Measurements from ENCODE around the gene RAD51AP1.

RAD51AP1 gene

DNA sequence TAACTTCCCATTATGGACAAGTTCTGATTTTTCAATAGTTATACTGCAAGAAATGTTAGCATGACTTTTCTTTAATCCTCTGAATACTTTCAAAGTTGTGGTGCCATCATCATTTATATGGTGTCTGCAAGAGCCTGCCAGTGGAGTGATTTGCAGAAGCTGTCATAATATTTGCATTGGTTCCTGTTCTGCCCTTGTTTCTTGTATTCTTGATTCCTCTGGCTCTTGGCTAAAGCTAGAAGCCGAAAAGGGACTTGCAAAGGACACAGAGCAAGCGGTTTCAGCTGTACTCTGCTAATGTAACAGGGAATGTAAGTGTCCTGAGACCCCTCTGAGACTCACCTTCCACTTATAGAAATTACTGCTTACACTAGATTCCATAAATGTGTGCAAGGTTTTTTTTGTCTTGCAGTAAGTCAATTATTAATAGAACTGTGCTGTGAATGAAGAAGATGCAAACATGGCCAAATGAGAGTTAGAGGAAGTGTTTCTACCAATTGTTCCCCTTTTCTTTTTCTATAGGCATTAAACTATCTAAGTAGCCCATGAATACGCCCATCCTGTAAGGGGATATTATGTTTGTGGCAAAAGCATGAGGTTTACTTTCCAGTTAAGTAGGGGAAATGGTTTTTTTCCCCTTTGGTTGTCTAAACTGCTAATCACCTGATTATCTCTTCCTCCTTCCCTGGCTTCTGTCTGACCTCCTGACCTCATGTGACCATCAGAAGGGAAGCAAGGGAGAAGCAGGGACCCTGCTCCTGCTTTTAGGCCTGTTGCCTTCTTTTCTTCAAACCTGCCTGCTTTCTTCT is 28.6 kb downstream of the RAD51AP1 start:
- Histone ChIP-seq H3K9me3 (ENCODE audit: control insufficient read depth, low read length) (no peaks in the 10 kb centered on the region), H3K4me3 (ENCODE audit: extremely low read depth, insufficient read depth, low read length, poor library complexity, severe bottlenecking) (no peak overlapping the region), H3K4me1 (ENCODE audit: control insufficient read depth, insufficient read depth, low read length, poor library complexity, severe bottlenecking) (no peaks in the 10 kb centered on the region), H3K36me3 (ENCODE audit: control insufficient read depth, insufficient read depth, low read length) (no peaks in the 10 kb centered on the region), H3K27ac (ENCODE audit: low read depth, low read length, severe bottlenecking) (no peak overlapping the region)
- WGBS, 2 experiments (ENCODE audit: insufficient coverage in 2 of 2), result 100% methylated on average over 1 of the region's 3 CpGs; no CpG with 5 or more reads in 1 of the 2 experiments

GRCh38 chr12:4569261-4569660 is 30.6 kb downstream of the RAD51AP1 start:
- H3K36me3 ChIP-seq (ENCODE audit: control insufficient read depth, insufficient read depth, low read length), result no peaks in the 10 kb centered on the region
- H3K4me1 ChIP-seq (ENCODE audit: control insufficient read depth, insufficient read depth, low read length, poor library complexity, severe bottlenecking), result no peaks in the 10 kb centered on the region
- 100% methylated on average over 2 of the region's 4 CpGs; no CpG with 5 or more reads in 1 of the 2 experiments for WGBS, 2 experiments (ENCODE audit: insufficient coverage in 2 of 2)
- H3K27ac ChIP-seq (ENCODE audit: low read depth, low read length, severe bottlenecking), result no peak overlapping the region
- H3K4me3 ChIP-seq (ENCODE audit: extremely low read depth, insufficient read depth, low read length, poor library complexity, severe bottlenecking), result no peak overlapping the region
- H3K9me3 ChIP-seq (ENCODE audit: control insufficient read depth, low read length), result no peaks in the 10 kb centered on the region

GRCh38 chr12:4572680-4573079 is 34.0 kb downstream of the RAD51AP1 start:
- 67% methylated on average over 1 of the region's 7 CpGs for WGBS, 2 experiments (ENCODE audit: insufficient coverage in 2 of 2)
- H3K36me3 ChIP-seq (ENCODE audit: control insufficient read depth, insufficient read depth, low read length), result no peaks in the 10 kb centered on the region
- H3K4me3 ChIP-seq (ENCODE audit: extremely low read depth, insufficient read depth, low read length, poor library complexity, severe bottlenecking), result no peak overlapping the region
- no peaks in the 10 kb centered on the region for H3K4me1 ChIP-seq (ENCODE audit: control insufficient read depth, insufficient read depth, low read length, poor library complexity, severe bottlenecking)
- peak overlapping the region; percentile 41 for H3K27ac ChIP-seq (ENCODE audit: low read depth, low read length, severe bottlenecking)
- no peaks in the 10 kb centered on the region for H3K9me3 ChIP-seq (ENCODE audit: control insufficient read depth, low read length)

DNA sequence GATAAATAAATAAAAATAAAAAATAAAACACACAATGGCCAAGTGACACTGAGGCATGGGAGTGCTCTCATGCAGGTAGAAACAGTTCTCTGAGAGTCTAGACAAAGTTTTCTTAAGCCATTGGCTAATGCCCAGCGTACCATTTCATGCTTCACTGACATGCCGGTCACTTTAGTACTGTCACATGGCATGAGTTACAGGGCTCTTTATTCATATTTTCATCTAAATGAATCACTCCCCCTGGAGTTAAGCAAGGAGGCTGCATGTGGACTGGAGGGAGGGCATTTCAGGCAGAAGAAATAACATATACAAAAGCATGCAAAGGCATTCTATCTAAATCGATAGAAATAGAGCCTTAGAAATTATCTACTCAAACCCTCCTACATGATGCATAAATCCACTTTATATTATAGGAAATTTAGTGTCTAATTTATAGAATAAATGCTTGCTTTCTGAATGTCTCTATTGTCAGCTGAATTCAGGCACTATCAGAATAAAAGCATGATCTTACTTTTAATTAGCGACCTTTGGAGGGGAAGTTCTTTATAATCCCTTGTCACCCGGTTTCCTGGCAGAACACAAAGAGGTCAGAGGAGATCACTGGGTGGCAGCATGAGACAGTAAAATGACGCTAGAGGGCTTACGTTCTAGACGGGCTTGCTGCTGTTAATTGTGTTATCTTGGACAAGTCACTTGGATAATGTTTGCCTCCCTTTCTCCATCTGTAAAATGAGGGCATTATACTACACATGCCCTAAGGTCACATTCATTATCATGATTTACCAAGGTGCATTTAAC is 40.8 kb downstream of the RAD51AP1 start:
- H3K4me1 ChIP-seq (ENCODE audit: control insufficient read depth, insufficient read depth, low read length, poor library complexity, severe bottlenecking), result no peaks in the 10 kb centered on the region
- no peaks in the 10 kb centered on the region for H3K9me3 ChIP-seq (ENCODE audit: control insufficient read depth, low read length)
- no peaks in the 10 kb centered on the region for H3K36me3 ChIP-seq (ENCODE audit: control insufficient read depth, insufficient read depth, low read length)
- H3K4me3 ChIP-seq (ENCODE audit: extremely low read depth, insufficient read depth, low read length, poor library complexity, severe bottlenecking), result no peak overlapping the region
- WGBS, 2 experiments (ENCODE audit: insufficient coverage in 2 of 2), result 72 to 88% methylated on average over 2 to 4 of the region's 8 CpGs
- H3K27ac ChIP-seq (ENCODE audit: low read depth, low read length, severe bottlenecking), result no peak overlapping the region

- Histone ChIP-seq H3K36me3 (ENCODE audit: control insufficient read depth, insufficient read depth, low read length) (no peaks in the 10 kb centered on the region), H3K4me3 (ENCODE audit: extremely low read depth, insufficient read depth, low read length, poor library complexity, severe bottlenecking) (no peak overlapping the region), H3K27ac (ENCODE audit: low read depth, low read length, severe bottlenecking) (no peak overlapping the region), H3K4me1 (ENCODE audit: control insufficient read depth, insufficient read depth, low read length, poor library complexity, severe bottlenecking) (no peaks in the 10 kb centered on the region), H3K9me3 (ENCODE audit: control insufficient read depth, low read length) (no peaks in the 10 kb centered on the region)
- WGBS, 2 experiments (ENCODE audit: insufficient coverage in 2 of 2), result 81 to 100% methylated on average over 1 to 3 of the region's 3 CpGs
Measured at GRCh38 chr12:4580281-4580688, 41.6 kb downstream of the RAD51AP1 start.

DNA sequence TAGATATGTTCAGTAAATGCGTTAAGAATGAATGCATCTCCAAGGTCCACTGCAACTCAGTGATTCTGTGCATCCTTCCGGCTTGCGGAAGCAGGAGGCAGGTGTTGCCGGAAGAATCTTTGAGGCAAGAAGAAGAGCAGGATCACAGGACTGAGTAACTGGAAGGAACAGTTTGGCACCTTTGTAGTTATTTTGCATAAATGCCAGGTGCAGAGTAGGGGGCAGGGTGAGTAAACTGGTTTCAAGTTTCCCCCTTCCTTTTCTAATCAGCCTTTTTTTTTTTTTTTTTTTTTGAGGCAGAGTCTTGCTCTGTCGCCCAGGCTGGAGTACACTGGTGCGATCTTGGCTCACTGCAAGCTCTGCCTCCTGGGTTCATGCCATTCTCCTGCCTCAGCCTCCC is 45.6 kb downstream of the RAD51AP1 start:
- no peaks in the 10 kb centered on the region for H3K4me1 ChIP-seq (ENCODE audit: control insufficient read depth, insufficient read depth, low read length, poor library complexity, severe bottlenecking)
- WGBS, 2 experiments (ENCODE audit: insufficient coverage in 2 of 2), result 92 to 96% methylated on average over 4 of the region's 6 CpGs
- no peak overlapping the region for H3K27ac ChIP-seq (ENCODE audit: low read depth, low read length, severe bottlenecking)
- H3K9me3 ChIP-seq (ENCODE audit: control insufficient read depth, low read length), result no peaks in the 10 kb centered on the region
- H3K36me3 ChIP-seq (ENCODE audit: control insufficient read depth, insufficient read depth, low read length), result no peaks in the 10 kb centered on the region
- H3K4me3 ChIP-seq (ENCODE audit: extremely low read depth, insufficient read depth, low read length, poor library complexity, severe bottlenecking), result no peak overlapping the region

- Histone ChIP-seq H3K4me3 (ENCODE audit: extremely low read depth, insufficient read depth, low read length, poor library complexity, severe bottlenecking) (no peak overlapping the region), H3K9me3 (ENCODE audit: control insufficient read depth, low read length) (no peaks in the 10 kb centered on the region), H3K36me3 (ENCODE audit: control insufficient read depth, insufficient read depth, low read length) (no peaks in the 10 kb centered on the region), H3K27ac (ENCODE audit: low read depth, low read length, severe bottlenecking) (no peak overlapping the region), H3K4me1 (ENCODE audit: control insufficient read depth, insufficient read depth, low read length, poor library complexity, severe bottlenecking) (no peaks in the 10 kb centered on the region)
- 85 to 87% methylated on average over 6 to 7 of the region's 7 CpGs for WGBS, 2 experiments (ENCODE audit: insufficient coverage in 2 of 2)
Measured at GRCh38 chr12:4584896-4585295, 46.2 kb downstream of the RAD51AP1 start.

DNA sequence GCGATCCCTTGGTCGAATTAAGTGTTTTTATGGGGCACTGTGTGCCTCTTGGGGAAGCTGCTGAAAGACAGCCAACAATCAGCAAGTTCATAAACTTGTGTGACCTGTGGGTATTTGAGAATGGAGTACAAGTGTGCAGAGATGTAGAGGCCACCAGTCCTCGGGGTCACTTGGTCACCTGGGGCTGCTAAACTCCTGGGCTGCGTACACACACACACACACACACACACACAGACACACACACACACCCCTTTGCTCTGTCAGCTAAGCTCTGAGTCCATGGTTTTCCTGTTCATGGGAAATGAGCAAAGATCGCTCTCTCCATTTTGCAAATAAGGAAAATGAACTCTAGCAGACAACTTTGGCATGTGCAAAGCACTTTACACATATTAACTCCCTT is 47.8 kb downstream of the RAD51AP1 start:
- Histone ChIP-seq H3K36me3 (ENCODE audit: control insufficient read depth, insufficient read depth, low read length) (no peaks in the 10 kb centered on the region), H3K9me3 (ENCODE audit: control insufficient read depth, low read length) (no peaks in the 10 kb centered on the region), H3K27ac (ENCODE audit: low read depth, low read length, severe bottlenecking) (no peak overlapping the region), H3K4me3 (ENCODE audit: extremely low read depth, insufficient read depth, low read length, poor library complexity, severe bottlenecking) (no peak overlapping the region), H3K4me1 (ENCODE audit: control insufficient read depth, insufficient read depth, low read length, poor library complexity, severe bottlenecking) (no peaks in the 10 kb centered on the region)
- 89 to 93% methylated on average over 3 to 5 of the region's 5 CpGs for WGBS, 2 experiments (ENCODE audit: insufficient coverage in 2 of 2)

DNA sequence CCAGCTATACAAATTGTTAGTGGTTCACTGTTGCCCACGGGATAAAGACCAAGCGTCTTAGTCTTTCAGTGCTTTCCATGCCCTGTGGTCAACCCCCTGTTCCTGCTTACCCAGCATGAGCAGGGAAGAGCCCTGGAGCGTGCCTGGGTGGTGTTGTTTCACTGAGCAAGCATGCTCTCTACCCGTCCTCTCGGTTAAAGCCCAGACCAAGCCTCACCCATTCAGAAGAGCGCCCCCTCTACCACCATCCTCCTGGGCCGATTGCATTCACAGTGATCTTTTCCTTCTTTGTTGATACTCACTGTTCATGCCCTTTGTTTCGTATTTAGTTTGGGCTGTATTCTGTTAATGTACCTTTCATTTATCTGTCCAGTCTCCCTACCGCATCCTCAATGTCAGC is 48.4 kb downstream of the RAD51AP1 start:
- H3K27ac ChIP-seq (ENCODE audit: low read depth, low read length, severe bottlenecking), result no peak overlapping the region
- H3K4me3 ChIP-seq (ENCODE audit: extremely low read depth, insufficient read depth, low read length, poor library complexity, severe bottlenecking), result no peak overlapping the region
- no peaks in the 10 kb centered on the region for H3K36me3 ChIP-seq (ENCODE audit: control insufficient read depth, insufficient read depth, low read length)
- H3K4me1 ChIP-seq (ENCODE audit: control insufficient read depth, insufficient read depth, low read length, poor library complexity, severe bottlenecking), result no peaks in the 10 kb centered on the region
- WGBS, 2 experiments (ENCODE audit: insufficient coverage in 2 of 2), result 76 to 88% methylated on average over 2 to 8 of the region's 9 CpGs
- H3K9me3 ChIP-seq (ENCODE audit: control insufficient read depth, low read length), result no peaks in the 10 kb centered on the region

DNA sequence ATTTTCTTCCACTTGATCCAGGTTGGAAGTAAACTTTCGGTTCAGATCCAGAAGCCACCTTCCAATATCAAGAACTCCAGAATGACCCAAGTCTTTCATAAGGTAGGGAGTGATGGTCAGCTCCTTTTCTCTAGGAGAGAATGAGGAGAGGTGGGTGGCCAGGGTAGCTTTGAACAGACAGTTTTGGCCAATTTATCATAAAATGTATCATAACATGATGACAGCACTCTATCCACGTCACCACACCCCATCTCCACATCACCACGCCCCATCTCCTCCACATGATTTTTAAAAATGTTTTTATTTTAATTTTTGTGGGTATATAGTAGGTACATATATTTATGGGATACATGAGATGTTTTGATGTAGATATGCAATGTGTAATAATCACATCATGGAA is 50.2 kb downstream of the RAD51AP1 start:
- Histone ChIP-seq H3K9me3 (ENCODE audit: control insufficient read depth, low read length) (no peaks in the 10 kb centered on the region), H3K36me3 (ENCODE audit: control insufficient read depth, insufficient read depth, low read length) (no peaks in the 10 kb centered on the region), H3K4me1 (ENCODE audit: control insufficient read depth, insufficient read depth, low read length, poor library complexity, severe bottlenecking) (no peaks in the 10 kb centered on the region), H3K4me3 (ENCODE audit: extremely low read depth, insufficient read depth, low read length, poor library complexity, severe bottlenecking) (no peak overlapping the region), H3K27ac (ENCODE audit: low read depth, low read length, severe bottlenecking) (no peak overlapping the region)
- no CpG with 5 or more reads among the region's 3 CpGs for WGBS, 2 experiments (ENCODE audit: insufficient coverage in 2 of 2)

DNA sequence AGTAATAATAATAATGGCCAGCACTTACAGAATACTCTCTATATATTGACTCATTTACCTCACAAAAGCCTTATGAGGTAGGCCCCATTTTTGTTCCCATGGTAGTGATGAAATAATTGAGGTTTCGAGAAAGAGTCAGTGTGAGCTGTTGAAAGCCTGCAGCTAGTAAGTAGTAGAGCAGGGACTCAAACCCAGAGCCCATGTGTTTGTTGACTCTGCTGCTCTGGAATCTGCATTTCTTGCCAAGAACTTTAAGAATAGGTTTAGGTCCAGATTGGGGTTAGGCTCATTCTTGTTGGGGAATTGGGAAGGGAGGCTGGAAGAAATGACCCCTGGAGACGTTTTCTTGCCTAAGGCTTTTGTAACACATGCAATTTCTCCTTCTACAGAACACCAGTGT is 51.3 kb downstream of the RAD51AP1 start:
- Histone ChIP-seq H3K4me3 (ENCODE audit: extremely low read depth, insufficient read depth, low read length, poor library complexity, severe bottlenecking) (no peak overlapping the region), H3K9me3 (ENCODE audit: control insufficient read depth, low read length) (no peaks in the 10 kb centered on the region), H3K36me3 (ENCODE audit: control insufficient read depth, insufficient read depth, low read length) (no peaks in the 10 kb centered on the region), H3K4me1 (ENCODE audit: control insufficient read depth, insufficient read depth, low read length, poor library complexity, severe bottlenecking) (no peaks in the 10 kb centered on the region), H3K27ac (ENCODE audit: low read depth, low read length, severe bottlenecking) (no peak overlapping the region)
- 80 to 82% methylated on average over 1 of the region's 2 CpGs for WGBS, 2 experiments (ENCODE audit: insufficient coverage in 2 of 2)

Measured in mesodermal cell (in vitro differentiated cells).